ENCODE measurements around the gene LAMA3.

LAMA3 gene

GRCh38 chr18:23812546-23813440, 123.5 kb downstream of the LAMA3 start:
- TF ChIP-seq, protein P1, sequence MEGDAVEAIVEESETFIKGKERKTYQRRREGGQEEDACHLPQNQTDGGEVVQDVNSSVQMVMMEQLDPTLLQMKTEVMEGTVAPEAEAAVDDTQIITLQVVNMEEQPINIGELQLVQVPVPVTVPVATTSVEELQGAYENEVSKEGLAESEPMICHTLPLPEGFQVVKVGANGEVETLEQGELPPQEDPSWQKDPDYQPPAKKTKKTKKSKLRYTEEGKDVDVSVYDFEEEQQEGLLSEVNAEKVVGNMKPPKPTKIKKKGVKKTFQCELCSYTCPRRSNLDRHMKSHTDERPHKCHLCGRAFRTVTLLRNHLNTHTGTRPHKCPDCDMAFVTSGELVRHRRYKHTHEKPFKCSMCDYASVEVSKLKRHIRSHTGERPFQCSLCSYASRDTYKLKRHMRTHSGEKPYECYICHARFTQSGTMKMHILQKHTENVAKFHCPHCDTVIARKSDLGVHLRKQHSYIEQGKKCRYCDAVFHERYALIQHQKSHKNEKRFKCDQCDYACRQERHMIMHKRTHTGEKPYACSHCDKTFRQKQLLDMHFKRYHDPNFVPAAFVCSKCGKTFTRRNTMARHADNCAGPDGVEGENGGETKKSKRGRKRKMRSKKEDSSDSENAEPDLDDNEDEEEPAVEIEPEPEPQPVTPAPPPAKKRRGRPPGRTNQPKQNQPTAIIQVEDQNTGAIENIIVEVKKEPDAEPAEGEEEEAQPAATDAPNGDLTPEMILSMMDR (IDR thresholded peaks at IDR 0.05; ENCODE audit: borderline replicate concordance, insufficient read depth, low read depth, low read length), result no peak
- no peak overlapping the region for H3K4me3 ChIP-seq (ENCODE audit: low read depth, low read length)

- H3K4me3 ChIP-seq (ENCODE audit: low read depth, low read length), result no peak overlapping the region
- TF ChIP-seq, protein P1 (IDR thresholded peaks at IDR 0.05; ENCODE audit: borderline replicate concordance, insufficient read depth, low read depth, low read length), result no peak
Observed at GRCh38 chr18:23814991-23815614, 125.8 kb downstream of the LAMA3 start.

DNA sequence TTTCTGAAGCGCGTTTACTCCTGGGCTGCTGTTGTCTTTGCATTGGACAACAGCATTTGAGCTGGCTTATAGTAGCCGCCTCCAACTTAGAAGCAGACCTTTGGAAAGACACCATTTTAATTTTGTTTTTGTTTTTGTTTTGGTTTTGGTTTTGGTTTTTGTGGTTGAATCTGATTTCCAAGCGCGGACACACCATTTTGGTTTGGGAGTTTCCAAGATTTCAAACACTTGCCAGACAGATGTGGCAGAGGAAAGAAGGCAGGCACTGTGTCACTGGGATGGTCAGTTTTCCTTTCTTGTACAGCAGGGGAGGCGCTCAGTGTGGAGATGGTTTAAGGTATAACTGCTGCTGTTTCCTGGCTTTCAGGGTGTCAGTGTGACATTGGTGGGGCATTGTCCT, 126.8 kb downstream of the LAMA3 start:
- TF ChIP-seq, protein P1 (IDR thresholded peaks at IDR 0.05; ENCODE audit: borderline replicate concordance, insufficient read depth, low read depth, low read length), result no peak
- no peak overlapping the region for H3K4me3 ChIP-seq (ENCODE audit: low read depth, low read length)

- TF ChIP-seq, protein P1 (IDR thresholded peaks at IDR 0.05; ENCODE audit: borderline replicate concordance, insufficient read depth, low read depth, low read length), result no peak
- no peak overlapping the region for H3K4me3 ChIP-seq (ENCODE audit: low read depth, low read length)
Observed at GRCh38 chr18:23816740-23817139, 127.5 kb downstream of the LAMA3 start.

GRCh38 chr18:23819001-23819400, 129.7 kb downstream of the LAMA3 start:
- TF ChIP-seq, protein P1 (IDR thresholded peaks at IDR 0.05; ENCODE audit: borderline replicate concordance, insufficient read depth, low read depth, low read length), result no peak

DNA sequence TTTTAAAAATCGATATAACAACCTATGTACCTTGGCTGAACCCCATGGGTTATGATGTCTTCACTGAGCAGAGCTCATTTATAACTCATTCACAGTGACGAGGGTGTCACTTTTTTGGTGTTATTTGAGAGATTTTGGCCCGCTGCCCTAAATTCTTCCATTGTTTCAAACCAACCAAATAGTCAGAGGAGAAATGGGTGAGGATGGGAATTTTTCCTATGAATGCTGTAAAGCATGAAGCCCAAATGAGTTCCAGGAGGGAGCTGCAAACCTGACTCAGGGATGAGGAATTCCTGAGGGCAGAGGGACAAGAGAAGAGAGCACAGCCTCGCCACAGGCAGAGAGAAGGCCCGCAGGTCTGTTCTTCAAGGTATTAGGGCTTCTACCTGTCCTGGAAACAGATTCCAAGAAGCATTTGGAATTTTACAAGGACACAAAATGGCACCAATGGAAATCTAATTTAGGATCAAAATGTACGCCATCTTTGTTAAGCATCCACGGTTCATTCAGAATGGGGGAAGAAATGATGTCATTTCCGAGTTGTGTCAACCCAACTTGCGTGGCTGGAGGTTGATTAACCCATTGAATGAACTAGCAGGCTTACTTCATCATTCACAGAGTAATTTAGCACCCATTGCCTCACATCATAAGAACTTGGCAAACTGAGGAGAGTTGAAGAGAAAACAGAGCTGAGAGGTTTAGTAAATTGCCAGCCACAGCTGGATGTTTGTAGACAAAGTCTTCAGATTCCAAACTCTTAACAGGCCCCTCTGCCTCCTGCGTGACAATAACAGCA, 133.5 kb downstream of the LAMA3 start:
- TF ChIP-seq, protein P1 (IDR thresholded peaks at IDR 0.05; ENCODE audit: borderline replicate concordance, insufficient read depth, low read depth, low read length), result no peak
- H3K4me3 ChIP-seq (ENCODE audit: low read depth, low read length), result no peak overlapping the region

More at GRCh38 chr18:23819001-23819400, 129.7 kb downstream of the LAMA3 start:
- no peak overlapping the region for H3K4me3 ChIP-seq (ENCODE audit: low read depth, low read length)
